HEK293 (cell line): Measurements from ENCODE around the gene KLK2.

Experiments
- YY1 ChIP-seq: fragments of 450-650 bp; formaldehyde crosslinking; IDR thresholded peaks from 2 replicates; pipeline ENCODE4 v1.5.1; 2018; ENCODE audit warnings: missing biosample characterization, missing genetic modification characterization
- ZNF274 ChIP-seq, 2 experiments: fragments of 200-500 bp in 1 of 2; fragments of 450-650 bp in 1 of 2; sonication (Bioruptor generic) in 1 of 2; formaldehyde crosslinking in 1 of 2; IDR thresholded peaks; 2 replicates each; pipeline versions ENCODE4 v1.5.1 to v1.6.1; 2014 to 2016; ENCODE audit warnings: borderline replicate concordance in 1 of 2, inconsistent platforms in 1 of 2, low read length in 1 of 2, missing biosample characterization in 1 of 2, missing genetic modification characterization in 1 of 2
- ZNF791 ChIP-seq: fragments of 450-650 bp; formaldehyde crosslinking; IDR thresholded peaks from 2 replicates; pipeline ENCODE4 v1.5.1; 2016; ENCODE audit warnings: missing biosample characterization, missing genetic modification characterization

DNA sequence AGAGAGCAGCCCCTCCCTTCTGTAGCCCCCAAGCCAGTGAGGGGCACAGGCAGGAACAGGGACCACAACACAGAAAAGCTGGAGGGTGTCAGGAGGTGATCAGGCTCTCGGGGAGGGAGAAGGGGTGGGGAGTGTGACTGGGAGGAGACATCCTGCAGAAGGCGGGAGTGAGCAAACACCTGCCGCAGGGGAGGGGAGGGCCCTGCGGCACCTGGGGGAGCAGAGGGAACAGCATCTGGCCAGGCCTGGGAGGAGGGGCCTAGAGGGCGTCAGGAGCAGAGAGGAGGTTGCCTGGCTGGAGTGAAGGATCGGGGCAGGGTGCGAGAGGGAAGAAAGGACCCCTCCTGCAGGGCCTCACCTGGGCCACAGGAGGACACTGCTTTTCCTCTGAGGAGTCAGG, 14.4 kb upstream of the KLK2 start:
- TF ChIP-seq ZNF274 (IDR thresholded peaks at IDR 0.05; ENCODE audit: low read length) (no peak), ZNF274 (tag by site-specific recombination; IDR thresholded peaks at IDR 0.05; ENCODE audit: borderline replicate concordance) (no peak), YY1 (no peak), ZNF791 (tag by site-specific recombination) (no peak)
